NB4 (cell line): Measurements from ENCODE around the gene SYCE1.

Experiments used
- DNase-seq: peaks from one replicate; pipeline ENCODE4 v3.0.0; 2010; ENCODE audit warnings: low read depth
- H3K4me3 ChIP-seq: one replicate; pipeline ENCODE4 v1.5.1; 2011; ENCODE audit warnings: mild to moderate bottlenecking, low read depth, low read length, moderate library complexity
- CTCF ChIP-seq: IDR thresholded peaks from one replicate; pipeline ENCODE4 v1.5.1; 2012; ENCODE audit warnings: low read depth, low read length
- MAX ChIP-seq: IDR thresholded peaks from 2 replicates; pipeline ENCODE4 v1.6.1; 2011; ENCODE audit warnings: low read depth, low read length
- MYC ChIP-seq: IDR thresholded peaks from 2 replicates; pipeline ENCODE4 v1.6.1; 2011; ENCODE audit warnings: low read depth, low read length
- POLR2A ChIP-seq: IDR thresholded peaks from 2 replicates; pipeline ENCODE4 v1.6.1; 2011; ENCODE audit warnings: mild to moderate bottlenecking; ENCODE audit not compliant: insufficient read length; ENCODE audit errors: extremely low read depth

SYCE1 gene

GRCh38 chr10:133516057-133516456, 49.3 kb downstream of the SYCE1 start:
- TF ChIP-seq POLR2A (no peak), CTCF (no peak), MAX (no peak), MYC (no peak)
- no peak for DNase-seq
- no peak overlapping the region for H3K4me3 ChIP-seq

- no peak for DNase-seq
- no peak overlapping the region for H3K4me3 ChIP-seq
- TF ChIP-seq MAX = no peak
- TF ChIP-seq MYC = no peak
- no peak for TF ChIP-seq POLR2A
- TF ChIP-seq CTCF = no peak
Observed at GRCh38 chr10:133515471-133515870, 49.9 kb downstream of the SYCE1 start.

GRCh38 chr10:133511907-133512528, 53.4 kb downstream of the SYCE1 start:
- no peak for DNase-seq
- TF ChIP-seq MYC (no peak), POLR2A (no peak), CTCF (no peak), MAX (no peak)
- H3K4me3 ChIP-seq = no peak overlapping the region

- no peak overlapping the region for H3K4me3 ChIP-seq
- TF ChIP-seq MAX = no peak
- TF ChIP-seq MYC = no peak
- TF ChIP-seq POLR2A = no peak
- TF ChIP-seq CTCF = no peak
- no peak for DNase-seq
Observed at GRCh38 chr10:133511408-133511807, 54.0 kb downstream of the SYCE1 start.

- DNase-seq = no peak
- H3K4me3 ChIP-seq = no peak overlapping the region
- TF ChIP-seq POLR2A = no peak
- TF ChIP-seq MAX = no peak
- no peak for TF ChIP-seq MYC
Observed at GRCh38 chr10:133509700-133510099, 55.7 kb downstream of the SYCE1 start.
